ENCODE results near the gene FLCN.

- TF ChIP-seq CTCF (optimal IDR thresholded peaks at IDR 0.05 in 1 of 3, IDR thresholded peaks at IDR 0.05 in 1 of 3, conservative IDR thresholded peaks at IDR 0.05 in 1 of 3; ENCODE audit: extremely low read depth in 1 of 3, insufficient read depth in 2 of 3, low read length in 3 of 3) (no peak), EZH2 (IDR thresholded peaks at IDR 0.05; ENCODE audit: low read length) (no peak)
These were observed 22.0 kb upstream of the FLCN start for GRCh38 chr17:17258998-17259397.

Data from keratinocyte (primary cell).